Measurements from ENCODE around the gene CPXM2.

CPXM2 gene

DNA sequence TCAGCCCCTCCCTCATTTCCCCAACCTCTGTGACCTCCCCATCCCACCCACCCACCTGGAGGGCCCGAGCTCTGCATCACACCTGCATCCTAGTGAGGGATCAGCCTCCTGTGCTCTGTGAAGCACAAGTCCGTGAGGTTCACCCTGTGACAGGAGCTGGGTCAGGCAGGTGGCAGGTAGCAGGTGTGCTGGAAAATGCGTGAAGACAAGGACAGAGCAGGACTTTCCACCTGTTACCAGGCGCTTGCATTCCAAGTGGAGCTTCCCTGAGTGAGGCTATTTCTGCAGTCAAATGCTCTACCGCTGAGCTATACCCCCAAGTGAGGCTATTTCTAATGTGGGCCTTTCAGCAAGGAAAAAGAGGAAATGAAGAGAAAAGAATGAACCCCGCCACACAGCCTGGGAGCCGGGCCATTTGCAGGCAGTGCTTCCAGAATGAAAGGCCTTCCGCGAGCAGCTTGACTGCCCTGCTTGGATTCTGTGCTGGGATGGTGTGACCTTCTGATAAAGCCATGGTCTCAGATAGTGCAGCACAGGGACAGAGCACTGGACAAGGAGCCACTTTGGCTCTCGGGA, 13.3 kb upstream of the CPXM2 start:
- DNase-seq = no peak

DNA sequence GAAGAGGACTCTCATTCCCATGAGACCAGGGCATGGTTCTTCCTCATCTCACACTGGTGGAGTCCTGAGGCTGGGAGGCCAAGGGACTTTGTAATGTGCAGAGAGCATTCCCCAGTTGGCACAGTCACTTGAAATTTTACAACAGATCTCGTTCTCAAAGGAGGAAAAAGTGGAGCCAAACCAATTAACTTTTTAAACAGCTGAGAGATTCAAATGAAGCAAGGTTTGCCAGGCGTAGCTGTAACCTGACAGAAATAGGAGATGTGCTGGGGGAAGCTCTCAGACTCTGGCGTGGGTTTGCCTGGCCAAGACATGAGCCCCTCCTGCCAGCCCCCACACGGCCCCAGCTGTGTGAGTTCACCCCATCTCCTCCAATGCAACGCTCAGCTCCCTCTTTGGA, 12.0 kb upstream of the CPXM2 start:
- DNase-seq = no peak

DNA sequence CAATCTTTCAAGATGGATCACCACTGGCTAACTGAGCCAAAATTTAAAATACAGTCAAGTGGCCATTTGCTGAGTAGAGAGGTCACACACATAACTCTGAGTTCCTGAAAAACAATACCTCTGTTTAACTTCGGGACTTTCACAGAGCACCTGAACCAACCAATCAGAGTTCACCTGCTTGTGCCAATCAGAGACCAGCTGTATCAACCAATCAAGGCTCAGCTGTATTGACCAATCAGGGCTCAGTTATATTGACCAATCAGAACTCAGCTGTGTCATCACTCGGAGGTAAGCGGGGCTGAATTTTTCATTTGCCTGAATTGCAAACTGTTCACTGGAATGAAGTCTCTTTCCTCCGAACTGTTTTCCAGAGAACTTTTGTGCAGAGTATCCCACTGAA, 10.0 kb upstream of the CPXM2 start:
- DNase-seq = no peak

DNA sequence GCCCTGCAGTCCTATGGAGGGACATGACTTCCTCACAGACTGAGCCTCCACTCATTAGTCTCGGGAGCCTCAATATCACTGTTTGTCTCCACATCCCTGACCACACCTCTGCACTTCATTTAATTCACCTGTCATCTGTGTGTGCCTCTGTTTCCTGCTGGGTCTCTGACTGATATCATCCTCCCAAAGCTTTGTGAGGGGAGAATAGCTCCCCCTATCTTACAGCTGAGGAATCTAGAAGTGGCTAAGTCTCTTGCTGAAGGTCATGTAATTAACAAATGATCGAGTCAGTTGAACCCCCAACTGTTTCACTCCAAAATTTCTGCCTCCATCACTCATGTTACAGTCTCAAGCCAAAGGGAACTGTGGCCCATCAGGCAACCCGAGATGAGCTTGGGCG, 5.5 kb upstream of the CPXM2 start:
- no peak for DNase-seq

DNA sequence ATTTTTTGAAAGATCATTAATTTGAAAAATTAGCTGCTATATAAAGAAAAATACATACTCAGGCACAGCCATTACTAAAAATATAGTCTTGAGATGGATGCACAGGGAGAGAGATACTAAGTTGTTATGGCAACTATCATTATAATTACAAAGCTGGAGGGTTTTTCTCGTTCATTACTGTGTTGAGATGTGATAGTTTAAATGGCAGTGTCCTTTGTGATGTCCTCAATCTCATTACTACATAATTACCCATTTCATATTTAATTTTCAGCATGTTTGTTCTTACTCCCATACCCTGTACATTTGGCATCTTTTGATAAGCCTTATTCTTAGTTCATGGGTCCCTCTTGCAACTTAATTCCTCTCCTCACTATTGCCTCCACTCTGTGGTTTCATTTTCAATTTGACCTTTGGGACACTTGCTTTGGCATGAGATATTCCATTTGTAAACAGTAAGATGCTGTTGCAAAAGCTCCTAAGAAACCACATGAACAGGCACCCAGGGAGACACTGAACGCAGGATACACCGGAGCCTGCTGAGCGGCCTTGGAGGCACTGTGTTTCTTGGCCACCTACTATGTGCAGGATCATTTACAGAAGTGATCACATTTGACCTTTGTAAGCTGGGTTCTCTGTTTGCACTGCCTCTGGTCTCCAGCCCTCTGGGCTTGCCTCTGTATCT, 4.8 kb upstream of the CPXM2 start:
- DNase-seq = no peak

DNA sequence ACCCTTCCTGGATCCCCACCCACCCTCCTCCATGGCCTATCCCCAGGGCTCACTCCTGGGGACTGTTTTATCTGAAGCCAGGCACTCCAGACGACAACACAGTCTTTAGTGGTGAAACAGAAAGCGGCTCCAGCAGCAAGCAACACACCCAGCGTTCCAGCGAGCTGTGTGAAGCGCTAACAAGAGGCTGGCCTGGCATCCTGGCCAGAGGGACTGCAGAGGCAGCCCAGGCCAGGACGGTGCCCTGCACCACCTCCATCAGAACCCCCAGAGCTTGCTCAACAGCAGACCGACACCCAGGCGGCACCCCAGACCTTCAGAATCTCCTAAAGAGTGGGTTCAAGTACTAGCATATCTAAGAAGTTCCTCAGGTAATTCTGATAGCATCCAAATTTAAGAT, 2.0 kb upstream of the CPXM2 start:
- DNase-seq = no peak

DNA sequence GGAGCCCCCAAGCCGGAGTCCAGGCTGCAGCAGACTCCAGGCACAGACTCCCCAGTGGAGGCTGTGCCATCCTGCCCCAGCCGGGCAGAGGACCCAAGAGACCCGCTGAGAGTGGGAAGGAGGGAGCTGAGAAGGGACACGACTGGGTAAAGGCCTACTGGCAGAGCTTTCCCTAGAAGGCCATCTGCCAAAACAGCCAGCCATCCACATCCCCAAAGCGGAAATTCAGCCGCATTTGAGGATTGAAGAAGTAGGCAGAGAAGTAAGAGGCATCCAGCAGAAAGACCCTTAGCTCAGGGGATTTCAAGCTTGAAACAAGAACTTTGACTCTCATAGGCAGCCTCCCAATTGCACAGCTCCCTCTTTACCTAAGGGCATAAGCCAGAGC, 857 bp downstream of the CPXM2 start:
- DNase-seq = no peak

DNA sequence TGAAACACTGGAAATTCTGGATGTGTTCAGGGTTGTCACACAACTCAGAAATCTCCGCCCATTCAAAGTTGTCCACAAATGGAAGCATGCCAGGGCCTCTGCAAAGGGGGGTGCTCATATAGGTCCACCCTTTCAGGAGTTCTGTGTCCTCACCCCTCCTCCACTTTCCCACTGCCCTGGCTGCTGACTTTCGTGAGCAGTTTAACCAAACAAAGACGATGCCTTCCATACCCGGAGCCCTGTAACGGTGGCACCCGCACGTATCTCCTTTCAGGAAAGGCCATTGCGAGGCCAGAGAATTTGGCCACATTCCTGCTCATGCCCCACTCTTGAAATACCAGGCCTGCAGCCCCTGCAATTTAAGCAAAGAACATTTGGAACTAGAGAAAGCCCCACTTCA, 1.4 kb downstream of the CPXM2 start:
- DNase-seq = no peak

DNA sequence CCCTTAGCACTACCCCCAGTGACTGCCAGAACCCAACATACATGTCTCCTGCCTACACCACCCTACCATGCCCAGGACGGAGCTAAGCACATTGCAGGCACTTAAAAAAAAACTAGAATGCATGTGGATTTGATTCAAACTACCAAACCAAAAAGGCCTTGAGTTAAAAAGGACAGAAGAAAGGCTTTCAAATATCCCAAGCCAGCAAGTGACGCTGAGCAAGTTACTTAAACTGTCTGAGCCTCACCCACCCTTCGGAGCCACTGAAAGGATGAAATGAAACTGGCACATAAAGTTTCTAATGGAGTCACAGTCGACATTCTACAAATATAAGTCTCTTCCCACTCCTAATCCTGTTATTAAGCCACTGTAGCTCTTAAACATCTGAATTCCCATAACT, 1.8 kb downstream of the CPXM2 start:
- no peak for DNase-seq

DNA sequence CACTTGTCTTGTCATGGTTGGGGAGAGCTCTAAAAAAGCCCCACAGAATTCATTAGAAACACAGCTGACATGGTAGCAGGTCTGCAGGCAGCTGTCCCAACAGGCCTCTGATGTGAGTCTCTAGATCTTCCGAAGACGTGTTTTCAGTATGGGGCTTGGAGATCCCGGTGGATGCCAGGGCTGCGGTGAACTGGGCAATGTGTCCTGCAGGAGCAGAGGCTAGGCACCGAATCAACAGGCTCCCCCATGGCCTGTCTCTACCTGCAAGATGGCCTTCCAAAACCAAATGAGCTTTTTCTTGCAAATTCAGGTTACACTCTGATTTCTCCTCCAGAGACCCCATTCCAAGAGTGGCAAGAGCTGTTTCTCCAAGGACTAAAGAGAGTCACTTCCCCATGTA, 2.9 kb downstream of the CPXM2 start:
- DNase-seq = no peak

DNA sequence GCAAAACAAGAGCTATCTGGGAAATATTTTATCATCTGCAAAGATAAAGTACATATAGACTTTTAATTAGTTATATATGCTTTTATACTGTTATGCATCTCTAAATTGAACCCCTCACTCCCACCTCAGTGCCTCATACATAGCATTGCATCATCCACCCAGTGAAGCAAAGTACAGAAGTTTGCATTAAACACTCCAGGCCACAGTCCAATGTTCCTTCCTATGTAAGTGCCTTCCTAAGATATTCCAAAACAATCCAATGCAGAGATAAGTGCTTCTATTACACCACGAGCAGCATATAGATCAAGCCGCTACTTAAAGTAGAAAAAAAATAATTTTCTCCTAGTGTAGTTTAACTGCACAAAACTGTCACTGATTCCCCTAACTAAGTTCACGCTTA, 3.4 kb downstream of the CPXM2 start:
- DNase-seq = no peak

DNA sequence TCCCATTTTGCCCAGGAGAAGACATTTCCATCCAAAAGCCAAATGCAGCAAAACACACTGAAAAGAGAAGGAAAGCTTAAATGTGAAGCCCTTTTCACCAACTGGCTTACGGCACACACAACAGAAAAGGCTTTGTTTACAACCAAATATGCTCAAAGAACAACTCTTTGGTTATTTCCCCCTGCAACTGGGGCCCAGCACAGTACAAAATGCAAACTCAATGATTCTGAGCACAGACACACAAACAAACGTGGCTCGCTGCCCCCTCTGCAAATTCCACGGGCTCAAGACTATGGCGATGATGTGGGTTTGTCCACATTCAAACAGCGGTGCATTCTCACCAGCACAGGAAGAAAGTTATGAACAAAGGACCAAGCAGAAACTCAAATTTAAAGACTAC, 5.3 kb downstream of the CPXM2 start:
- DNase-seq = no peak

DNA sequence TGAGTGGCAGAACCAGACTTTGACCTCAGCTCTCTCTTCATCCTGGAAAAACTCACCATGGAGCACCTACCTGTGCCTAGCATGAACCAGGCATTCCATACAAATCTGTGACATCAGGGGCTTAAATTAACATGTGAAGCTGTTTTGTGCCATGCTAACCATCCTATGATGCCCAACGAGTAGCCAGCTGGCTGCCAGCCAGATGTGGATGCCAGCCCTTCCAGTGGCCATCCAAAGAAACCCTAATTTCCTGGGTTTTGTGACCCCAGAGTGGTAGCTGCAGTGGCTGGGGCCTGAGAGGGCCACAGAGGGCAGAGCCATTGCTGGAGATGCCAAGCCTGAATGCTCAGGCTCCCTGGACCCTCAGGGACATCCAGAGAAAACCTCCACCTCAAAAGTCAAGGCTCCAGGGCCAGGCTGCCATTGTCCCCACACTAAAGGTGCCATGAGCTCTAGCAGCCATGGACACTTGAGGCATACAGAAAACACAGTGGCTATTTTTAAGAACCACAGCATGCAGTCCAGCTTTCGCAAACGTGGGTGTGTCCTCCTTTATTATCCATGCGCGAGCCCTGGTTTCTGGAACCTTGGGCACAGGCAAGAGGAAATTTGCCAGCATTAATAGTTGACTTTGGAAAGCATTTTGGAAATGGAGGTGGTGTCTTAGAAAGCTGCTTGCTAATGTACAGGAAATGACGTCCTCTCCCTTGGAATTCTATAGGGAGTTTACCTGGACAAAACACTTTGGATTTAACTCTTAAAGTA, 6.0 kb downstream of the CPXM2 start:
- DNase-seq = no peak

DNA sequence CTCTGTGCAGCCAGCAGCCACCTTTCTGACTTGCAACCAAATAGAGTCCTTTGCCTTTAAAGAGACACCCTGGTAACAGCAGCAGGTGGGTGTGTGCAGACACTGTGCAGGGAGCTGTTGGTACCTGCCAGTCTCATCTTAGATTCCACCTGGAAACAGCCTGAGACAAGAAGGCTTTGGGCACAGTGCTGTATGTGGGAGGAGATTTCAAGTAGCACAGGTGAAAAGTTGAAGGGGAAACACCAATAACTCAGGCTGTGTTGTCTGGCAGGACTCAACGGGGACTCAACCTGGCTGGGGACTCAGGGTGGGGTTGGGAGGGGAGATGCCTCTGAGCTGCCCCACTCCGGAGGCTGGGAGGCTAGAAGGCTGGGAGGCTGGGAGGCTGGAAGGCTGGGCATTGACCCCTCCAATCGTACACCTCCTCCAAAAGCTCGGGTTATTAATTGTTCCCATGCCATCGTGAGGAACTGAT, 6.7 kb downstream of the CPXM2 start:
- DNase-seq = no peak

DNA sequence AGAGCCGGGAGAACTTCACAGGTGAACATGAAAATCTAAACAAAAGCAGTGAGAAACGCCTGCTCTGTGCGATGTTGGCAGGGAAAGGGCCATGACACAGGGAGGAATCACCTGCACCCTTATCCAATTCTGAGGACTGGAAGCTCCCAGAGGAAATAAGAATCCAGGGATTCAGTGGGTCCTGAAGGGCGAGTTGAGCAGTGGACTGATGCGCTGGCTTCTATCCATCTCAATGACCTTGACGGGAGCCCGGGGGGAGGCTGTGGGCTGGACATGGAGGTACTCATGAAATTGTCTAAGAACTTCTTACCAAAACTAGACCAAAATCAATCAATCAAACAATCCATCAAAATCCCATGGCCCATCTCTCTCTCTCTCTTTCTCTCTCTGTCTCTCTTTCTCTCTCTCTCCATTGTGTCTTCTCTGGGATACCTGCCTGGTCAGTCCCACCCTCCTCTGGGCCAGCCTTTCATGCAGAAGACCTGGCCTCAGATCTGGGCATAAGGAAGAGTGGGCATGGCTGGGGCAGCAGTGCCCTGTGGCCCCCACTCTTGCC, 7.2 kb downstream of the CPXM2 start:
- no peak for DNase-seq

DNA sequence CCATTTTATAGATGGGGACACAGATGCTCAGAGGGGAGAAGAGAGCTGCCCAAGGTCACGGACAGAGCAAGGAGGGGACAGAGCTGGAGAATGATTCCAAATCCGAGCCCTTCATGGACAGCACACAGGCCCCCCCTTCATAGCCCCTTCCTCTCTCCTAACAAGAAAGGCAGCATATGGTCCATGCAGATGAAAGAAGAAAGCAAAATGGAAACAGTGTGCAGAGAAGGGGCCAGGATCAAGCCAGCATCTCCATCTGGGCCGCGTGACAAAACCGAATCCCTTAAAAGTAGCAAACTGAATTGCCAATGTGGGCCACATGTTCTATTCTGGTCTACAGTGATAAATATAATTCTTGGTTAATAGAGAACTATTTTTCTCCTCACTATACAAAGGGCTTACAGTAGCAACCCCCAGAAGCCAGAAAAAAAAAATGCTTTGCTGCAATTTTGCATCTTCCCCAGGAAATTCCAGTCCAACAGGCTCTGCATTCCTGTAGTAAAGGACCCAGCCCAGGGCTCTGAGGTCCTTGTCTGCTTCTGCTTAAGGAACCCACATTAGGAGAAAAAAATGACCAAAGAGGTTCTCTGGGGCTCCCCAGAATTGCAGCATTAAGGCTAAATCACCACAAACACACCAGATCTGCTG, 7.8 kb downstream of the CPXM2 start:
- DNase-seq = no peak

DNA sequence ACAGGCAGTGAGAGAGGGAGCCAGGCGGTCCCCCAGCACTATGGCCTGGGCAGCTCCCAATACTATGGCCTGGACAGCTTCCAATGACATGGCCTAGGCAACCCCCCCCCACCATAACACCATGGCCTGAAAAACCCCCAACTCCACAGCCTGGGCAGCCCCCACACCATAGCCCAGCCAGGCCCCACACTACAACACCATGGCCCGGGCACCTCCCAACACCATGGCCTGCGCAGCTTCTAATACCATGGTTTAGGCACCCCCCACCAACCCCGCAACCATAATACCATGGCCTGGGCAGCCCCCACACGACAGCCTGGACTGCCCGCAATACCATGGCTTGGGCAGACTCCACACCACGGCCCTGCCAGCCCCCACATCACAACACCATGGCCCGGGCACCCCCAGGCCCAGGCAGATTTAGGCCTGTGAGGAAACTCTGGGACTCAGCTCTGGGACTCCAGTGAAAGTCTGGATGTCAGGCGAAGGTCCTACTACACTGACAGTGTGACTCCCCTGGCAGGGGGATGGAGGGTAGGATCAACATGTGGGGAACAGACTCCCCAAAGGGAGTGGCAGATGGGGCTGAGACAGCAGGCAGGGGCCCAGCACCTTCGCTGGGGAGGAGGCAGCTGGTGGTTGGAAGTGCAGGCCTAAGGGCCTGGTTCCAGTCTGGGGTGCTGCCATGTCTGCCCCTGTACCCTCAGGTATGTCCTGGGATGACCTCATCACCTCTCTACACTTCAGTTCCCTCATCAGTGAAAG, 8.7 kb downstream of the CPXM2 start:
- DNase-seq = no peak

DNA sequence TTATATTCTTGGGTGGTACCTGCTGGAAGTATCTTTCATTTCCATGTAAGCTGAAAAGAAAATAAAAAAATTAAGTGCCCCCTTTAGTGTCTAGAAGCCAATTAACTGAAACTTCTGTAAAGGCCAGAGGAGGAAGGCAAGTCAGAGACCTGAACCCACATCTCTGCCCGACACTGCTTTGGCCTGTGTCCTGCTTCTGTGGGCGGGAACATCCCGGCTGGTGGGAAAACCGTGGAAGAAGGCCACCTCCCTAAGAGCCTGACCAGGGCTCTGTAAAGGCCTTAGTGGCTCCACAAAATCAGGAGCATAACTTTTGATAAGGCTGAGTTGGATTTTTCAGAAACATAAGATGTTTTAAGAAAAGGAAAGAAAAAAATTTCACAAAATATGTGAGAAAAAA, 9.4 kb downstream of the CPXM2 start:
- no peak for DNase-seq

DNA sequence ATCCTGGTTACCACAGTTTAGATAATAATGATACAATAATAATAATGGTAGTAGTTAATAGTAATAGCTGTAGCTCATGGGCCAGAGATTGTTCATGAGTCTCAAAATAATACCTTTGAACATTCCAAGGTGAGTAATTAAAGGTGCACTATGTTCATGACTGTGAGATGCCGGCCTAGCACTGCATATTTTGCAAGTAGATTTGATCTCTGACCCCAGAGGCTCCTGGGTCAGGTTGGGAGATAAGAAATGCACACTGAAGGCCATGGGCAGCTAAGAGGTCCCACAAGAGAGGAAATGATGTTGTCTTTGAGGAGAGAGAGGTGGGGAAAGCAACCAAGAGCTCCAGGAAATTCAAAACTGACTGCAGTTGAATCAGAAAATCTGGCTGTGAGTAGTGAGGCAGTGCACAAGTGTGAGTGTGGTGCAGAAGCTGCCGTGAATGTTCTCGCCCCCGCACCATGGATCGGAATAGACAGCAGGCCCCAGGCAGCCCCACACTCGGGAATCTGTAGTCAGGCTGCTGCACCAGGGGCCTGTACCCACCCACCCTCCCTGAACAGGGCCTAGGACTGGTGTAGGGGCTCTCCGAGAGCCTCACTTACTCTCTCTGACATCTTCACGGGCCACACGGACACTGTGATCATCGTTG, 11.9 kb downstream of the CPXM2 start:
- DNase-seq = no peak

DNA sequence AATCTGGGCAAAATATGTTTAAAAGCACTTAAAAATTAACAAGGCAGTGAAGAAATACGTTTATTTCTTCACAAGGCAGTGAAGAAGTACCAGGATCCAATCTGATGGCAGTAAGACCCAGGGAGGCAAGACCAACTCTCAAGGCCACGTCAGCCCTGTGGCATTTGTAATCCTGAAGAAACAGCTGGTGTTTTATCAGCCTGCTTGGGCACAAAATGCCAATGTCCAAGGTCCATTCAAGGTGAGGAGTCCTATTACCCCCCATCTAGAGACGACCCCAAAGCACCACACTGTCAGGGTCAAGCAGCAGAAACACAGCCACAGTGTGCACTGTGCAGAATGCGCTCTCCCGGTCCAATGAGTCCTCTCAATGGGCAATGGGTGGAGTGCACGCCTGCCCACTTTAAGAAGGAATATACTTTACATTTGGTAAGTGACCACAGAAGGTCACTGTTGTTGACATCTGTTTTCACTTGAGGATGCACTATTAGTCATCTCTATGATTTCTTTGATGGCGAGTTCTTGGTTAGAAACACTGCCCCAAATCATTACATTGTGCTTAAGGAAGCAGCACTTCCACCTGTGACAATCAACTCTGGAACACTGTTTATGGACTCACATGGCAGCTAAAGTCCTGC, 12.8 kb downstream of the CPXM2 start:
- DNase-seq = no peak

DNA sequence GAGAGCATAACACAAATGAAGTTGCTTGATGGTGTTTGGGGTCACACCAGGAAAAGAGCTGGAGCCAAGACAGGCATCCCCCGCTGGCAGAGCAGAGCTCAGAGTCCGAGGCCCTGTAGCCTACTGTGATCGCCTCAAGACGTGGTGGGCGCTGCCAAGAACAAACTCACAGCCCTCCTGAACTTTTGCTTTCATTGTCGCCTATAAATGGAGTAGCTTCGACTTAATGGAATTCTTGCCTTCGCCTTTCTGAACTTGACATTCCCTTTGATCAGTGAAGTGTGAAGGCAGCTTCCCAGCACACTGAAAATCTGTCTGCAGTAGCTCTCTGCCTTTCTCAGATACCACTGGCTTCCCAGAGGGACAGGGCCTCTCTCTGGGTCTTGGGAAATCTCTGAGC, 21.3 kb downstream of the CPXM2 start:
- DNase-seq = no peak

DNA sequence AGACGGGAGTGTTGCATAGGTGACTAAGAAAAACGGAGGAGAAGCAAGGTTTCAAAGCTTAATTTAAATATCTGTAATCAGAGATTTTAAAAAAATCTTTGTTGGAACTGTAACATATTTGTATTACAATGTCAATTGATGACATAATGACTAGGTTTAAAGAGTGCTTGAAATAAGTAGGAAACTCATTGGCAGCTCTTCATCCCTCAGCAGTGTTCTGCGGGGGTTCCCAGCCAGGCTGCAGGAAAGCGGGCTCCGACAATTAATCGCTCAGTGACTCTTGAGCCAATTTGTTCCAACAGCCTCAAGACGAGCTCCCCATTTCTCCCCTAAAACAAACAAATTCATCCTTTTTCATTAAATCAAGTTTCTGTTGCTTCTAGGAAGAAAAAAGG, 22.6 kb downstream of the CPXM2 start:
- no peak for DNase-seq

Measured in suppressor macrophage (primary cell).